NCI-H187 (cell line): ENCODE measurements around the gene RASAL1.

Experiments used
- DNase-seq, 2 experiments: peaks; one replicate each; lab custom pipeline; 2025; lab: John Stamatoyannopoulos, UW

RASAL1 gene

GRCh38 chr12:113056631-113057488, 78.7 kb downstream of the RASAL1 start, which contains the start of gene DTX1:
Gene DTX1, plus strand, starts transcription at chr12:113056730. Its CDS starts 1,463 bp downstream, at chr12:113058193.
- DNase-seq = no peak

GRCh38 chr12:113056381-113056630, 79.3 kb downstream of the RASAL1 start:
- DNase-seq = no peak

GRCh38 chr12:113055594-113056380, 79.8 kb downstream of the RASAL1 start:
- no peak for DNase-seq

- no peak for DNase-seq
Measured at GRCh38 chr12:113054948-113055486, 80.5 kb downstream of the RASAL1 start.

- no peak for DNase-seq
Measured at GRCh38 chr12:113052326-113052725, 83.2 kb downstream of the RASAL1 start.

GRCh38 chr12:113051759-113052158, 83.8 kb downstream of the RASAL1 start:
- DNase-seq = no peak

GRCh38 chr12:113050795-113051194, 84.8 kb downstream of the RASAL1 start:
- DNase-seq = no peak

- DNase-seq = no peak
Measured at GRCh38 chr12:113049976-113050742, 85.4 kb downstream of the RASAL1 start.
